ENCODE results near the gene LYST.
"Not testable (repeated sequence)": the region's sequence is repeated elsewhere in the genome, so short reads cannot be mapped to it uniquely, and the experiment has no call there.

Gene LYST

DNA sequence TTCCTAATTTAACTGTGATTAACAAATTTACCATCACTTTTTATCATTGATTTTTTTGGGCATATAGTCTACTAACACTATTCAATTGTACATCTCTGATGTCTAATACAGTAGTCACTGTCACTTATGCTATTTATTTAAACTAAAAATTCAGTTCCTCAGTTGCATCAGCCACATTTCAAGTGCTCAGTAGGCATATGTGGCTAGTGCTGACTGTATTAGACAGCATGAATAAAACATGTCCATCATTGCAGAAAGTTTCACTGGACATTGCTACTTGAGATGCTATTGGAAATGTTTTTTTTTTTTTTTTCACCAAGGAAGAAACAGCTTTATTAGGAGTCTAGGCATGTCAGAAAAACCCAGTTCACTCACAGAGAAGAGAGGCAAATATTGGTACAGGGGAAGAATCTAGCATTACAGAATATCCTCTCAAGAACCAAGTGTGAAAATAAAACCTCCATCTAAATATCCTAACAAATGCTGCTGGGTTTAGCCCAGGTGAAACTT lies 109.1 kb downstream of the LYST start:
- DNase-seq (ENCODE audit: low spot score), result no peak

DNA sequence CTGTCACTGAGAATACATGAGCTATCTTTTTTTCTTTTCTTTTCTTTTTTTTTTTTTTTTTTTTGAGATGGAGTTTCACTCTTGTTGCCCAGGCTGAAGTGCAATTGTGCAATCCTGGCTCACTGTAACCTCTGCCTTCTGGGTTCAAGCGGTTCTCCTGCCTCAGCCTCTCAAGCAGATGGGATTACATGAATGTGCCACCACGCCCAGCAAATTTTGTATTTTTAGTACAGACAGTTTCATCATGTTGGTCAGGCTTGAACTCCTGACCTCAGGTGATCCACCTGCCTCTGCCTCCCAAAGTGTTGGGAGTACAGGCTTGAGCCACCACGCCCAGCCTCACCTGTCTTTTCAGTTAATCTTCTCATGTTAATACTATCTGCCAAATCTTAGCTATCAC lies 112.5 kb downstream of the LYST start:
- DNase-seq (ENCODE audit: low spot score), result not testable (repeated sequence)

DNA sequence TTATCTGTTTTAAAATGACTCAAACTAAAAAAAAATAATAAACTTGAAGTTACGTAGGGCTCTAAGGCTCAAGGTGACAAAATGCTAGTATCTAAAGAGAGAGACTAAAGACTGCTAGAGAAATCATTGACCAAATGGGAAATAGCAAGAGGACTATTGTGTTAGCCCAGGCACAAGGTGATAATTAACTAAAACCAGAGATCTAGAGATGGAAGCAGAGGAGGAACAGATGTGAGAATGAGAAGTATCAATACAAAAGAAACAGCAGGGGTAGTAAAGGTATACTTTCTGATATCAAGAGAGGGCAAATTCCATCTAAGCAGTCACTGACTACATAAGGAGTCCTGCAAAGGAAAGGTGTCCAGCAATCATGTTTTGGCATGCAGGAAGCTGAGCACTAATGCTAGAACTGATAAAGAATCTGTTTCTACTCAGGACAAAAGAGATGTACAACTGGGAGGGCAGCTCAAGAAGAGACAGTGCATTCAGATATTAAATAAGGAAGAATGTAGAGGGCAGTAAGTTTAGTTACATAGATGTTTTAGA lies 116.9 kb downstream of the LYST start:
- no peak for DNase-seq (ENCODE audit: low spot score)

DNA sequence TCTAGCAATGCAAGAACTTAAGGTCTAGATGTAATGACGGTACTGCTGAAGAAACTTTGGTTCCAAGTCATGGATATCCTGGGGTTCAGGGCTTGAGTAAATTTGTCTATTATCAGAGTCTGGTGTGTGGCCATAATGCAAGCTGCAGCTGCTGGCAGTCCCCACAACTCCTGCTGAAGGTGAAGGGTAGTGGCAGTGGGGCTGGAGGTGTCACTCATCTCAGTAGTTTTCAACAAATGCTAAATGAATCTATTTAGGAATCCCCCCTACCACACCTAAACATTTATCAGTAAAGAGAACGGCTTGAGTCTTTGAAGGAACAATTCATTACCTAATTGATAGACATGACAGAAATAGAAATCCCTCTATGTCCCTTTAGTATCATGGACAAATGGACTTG lies 118.0 kb downstream of the LYST start:
- no peak for DNase-seq (ENCODE audit: low spot score)

DNA sequence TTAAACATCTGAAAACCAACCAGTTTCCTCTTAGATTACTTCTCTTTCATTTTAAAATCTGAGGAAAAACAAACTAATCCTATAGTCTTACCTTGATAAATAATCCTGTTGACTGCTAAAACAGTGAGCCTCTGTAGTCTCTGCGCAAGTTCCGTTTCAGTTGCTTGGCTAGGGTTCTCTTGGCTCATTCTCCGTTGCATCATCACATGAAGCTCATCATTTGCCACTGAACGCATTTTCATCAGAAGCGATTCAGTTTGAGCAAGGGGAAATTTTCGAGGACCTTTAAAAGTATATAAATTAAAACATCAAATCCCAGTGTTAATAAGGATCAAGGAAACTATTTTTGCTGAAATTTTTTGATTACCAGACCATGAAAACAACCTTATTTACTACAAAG lies 120.5 kb downstream of the LYST start:
- no peak for DNase-seq (ENCODE audit: low spot score)

DNA sequence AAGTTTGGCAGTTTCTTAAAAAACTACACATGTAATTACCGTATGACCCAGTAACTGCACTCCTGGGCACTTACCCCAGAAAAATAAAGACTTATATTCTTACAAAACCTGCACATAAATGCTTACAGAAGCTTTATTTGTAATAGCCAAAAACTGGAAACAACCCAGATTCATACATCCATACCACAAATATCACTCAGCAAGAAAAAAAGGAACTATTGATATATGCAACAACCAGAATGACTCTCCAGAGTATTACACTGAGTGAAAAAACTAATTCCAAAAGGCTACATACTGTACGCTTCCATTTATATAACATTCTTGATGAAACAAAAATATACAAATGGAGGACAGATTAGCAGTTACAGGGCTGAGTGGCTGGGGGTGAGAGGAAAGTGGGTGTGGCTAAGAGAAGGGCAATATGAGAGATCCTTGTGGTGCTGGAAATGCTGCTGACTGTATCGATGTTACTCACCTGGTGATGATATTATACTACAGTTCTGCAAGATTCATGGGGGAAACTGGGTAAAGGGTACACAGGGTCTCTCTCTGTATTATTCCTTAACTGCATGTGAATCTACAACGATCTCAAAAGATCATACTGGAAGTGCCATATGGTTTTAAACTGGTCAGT lies 121.1 kb downstream of the LYST start:
- no peak for DNase-seq (ENCODE audit: low spot score)

DNA sequence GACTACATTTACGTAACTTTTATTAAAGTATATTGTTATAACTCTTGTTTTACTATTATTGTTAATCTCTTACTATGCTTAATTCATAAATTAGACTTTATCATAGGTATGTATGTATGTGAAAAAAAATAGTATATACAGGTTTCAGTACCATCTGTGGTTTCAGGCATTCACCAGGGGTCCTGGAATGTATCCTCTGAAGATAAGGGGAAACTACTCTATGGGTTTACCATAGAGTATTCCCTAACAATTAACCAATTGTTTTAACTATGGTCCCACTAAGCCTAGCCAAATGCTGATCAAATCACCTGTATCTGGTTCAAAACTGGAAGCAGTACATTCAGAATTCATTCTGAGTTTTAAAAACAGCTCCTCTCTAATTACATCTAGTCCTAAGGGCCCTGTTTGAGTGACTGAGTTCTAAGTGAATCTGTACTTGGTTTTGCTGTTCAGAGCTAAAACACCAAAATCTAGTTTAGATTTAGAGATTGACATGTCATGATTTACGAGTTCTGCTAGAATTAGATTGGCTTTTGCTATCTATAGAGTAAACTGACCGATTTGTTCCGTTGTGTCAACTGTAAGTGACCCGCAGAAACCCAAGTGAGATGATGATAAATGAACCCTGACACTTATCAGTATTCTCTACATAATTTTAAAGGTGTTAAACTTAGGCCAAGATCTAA lies 123.6 kb downstream of the LYST start:
- no peak for DNase-seq (ENCODE audit: low spot score)

DNA sequence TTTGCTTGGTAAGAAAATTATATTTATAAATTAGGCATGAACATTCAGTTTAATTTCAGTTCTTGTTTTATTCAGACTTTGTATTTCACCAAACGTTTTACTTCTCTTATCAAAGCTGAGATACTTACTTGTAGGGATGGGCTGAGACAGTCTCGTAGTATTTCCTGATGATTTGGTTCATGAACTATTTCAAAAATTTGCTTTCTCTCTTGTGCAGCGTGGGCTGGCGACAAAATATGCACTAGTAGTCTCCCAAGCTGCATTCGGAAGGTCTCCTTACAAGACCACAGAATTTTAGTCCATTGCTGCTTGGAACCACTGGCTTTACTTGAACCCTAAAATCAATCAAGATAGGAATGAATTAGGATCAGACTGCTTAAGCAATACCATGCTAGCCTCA lies 125.4 kb downstream of the LYST start:
- no peak for DNase-seq (ENCODE audit: low spot score)

DNA sequence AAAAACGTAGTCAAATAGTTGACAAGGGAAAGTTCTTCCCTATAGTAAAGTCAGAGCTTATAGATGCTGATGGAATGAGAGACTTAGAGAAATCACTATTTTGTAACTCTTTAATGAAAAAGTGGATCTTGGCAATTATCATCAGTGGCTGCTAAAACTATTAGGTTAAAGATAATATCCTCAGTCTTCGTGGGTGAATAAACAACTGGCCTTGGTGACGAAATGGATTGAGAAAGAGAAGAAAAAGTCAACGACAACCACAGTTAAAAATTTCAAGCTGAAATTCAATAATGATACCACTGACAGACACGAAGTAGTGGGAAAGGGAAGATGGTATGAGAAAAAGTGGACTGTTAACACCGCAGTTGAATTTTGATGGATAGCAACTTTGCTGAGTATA lies 127.1 kb downstream of the LYST start:
- DNase-seq (ENCODE audit: low spot score), result no peak

DNA sequence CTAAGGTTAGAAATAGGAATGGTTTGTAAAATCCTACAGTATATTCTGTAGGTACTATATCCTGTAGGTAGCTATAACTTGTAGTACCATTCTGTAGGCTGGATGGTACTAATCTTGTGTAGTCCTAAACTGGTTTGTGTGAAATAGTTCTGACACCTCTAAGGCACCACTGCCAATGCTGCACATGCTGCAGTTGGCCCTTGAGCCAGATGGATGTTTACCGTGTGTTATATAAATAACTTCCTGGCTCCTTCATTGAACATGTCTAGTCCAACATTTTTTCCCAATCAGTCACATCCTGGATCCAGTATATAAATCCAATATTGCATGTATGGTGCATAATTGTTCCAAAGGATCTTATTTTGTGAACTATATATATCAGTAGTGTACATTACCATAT lies 127.6 kb downstream of the LYST start:
- DNase-seq (ENCODE audit: low spot score), result peak; percentile 48

DNA sequence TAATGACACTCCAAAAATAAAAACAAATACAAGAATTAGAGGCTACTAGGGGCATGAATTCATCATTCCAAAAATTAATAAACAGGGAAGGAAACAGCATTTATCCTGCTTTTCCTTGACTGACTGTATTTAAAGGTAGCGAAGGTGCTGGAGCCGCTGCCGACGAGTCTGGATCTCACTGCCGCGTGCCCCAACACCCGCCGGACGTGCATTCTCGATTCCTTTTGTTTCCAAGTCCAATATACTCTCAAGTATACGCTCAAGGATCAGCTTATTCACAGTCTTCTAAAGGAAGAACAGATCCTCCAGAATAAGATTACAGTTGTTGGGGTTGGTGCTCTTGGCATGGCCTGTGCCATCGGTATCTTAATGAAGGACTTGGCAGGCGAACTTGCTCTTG lies 129.0 kb downstream of the LYST start:
- no peak for DNase-seq (ENCODE audit: low spot score)

DNA sequence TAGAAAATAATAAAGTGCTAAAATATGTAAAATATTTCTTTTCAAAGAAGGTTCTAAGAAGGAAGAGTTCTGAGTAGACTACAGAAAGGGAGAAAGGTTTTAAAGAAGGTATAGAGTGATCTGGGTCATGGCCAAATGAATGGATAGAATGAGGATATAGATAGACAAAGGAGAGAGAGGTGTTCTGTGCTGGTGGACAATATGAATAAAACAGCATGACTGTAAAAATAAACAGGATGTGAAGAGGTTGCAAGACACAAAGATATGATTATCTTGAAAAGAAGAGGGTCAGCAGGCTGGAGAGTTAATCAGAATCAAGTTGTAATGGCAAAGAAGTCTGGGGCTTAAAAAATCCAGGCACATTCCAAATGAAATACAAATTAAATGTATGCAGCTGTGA lies 130.4 kb downstream of the LYST start:
- no peak for DNase-seq (ENCODE audit: low spot score)

DNA sequence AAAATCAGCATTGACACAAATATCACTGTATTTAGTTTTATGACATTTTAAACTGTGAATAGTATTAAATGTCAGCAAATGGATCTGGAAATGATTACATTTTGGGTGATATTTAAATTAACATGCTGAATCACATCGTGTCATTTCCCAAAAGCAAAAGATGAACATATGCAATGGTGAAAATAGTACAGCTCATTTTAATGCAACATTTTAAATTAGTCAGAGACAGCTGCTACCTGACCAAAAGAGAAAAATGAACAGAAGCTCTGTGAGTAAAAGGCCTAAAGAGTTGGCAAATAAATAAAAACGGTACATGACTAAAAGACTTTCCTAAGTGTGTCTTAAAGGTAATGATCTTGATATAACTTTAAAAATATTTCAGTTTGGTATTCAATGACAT lies 131.1 kb downstream of the LYST start:
- no peak for DNase-seq (ENCODE audit: low spot score)

DNA sequence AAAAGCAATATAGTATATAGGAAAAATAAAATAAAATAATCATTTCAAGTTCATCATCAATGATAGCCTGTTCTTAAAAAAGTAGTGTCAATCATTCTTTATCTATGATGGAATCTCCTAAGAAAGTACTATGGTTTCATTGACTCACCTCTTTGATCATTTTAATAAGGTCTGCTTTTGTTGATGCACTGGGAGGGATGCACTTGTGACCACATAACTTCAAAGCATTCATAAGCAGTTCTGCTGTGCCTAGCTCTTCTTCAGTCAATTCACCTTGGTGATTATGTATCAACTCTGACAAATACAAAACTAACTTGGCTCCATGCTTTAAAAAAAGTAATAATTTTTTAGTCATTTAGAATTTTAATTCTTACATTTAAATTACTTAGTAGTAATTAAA lies 132.4 kb downstream of the LYST start:
- no peak for DNase-seq (ENCODE audit: low spot score)

DNA sequence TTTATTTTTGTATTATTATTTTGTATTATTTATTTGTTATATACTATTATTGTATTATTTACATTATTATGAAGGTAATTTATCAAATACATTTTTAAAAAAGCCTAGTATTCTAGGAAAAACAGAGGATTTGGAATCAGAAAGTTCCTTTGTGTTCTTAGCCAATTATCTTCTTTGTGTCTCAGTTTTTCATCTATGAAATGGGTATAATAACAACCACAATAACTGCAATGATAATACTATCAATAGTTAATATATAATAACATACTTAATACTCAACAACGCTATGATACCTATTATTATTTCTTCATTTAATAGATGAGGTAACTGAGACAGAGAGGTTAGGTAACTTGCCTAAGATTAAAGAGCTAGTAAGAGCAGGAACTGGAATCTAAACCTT lies 136.7 kb downstream of the LYST start:
- DNase-seq (ENCODE audit: low spot score), result no peak

DNA sequence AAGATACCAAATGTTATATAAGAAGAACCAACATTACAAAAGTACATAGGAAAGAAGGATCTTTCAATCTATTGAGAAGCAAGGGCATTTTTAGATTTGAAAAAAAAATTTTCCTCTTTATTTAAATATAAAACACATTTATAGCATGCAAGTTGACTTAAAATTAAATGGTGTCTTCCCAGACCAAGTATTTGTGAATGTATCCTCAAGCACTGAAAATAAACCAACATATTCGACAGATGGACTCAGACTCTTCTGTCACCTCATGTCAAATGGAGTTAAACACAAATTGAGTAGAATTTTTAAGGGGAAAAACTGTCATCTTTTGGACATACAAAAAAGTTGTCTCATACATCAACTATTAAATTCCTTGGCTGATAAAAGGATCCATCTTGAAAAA lies 140.1 kb downstream of the LYST start:
- DNase-seq (ENCODE audit: low spot score), result no peak

DNA sequence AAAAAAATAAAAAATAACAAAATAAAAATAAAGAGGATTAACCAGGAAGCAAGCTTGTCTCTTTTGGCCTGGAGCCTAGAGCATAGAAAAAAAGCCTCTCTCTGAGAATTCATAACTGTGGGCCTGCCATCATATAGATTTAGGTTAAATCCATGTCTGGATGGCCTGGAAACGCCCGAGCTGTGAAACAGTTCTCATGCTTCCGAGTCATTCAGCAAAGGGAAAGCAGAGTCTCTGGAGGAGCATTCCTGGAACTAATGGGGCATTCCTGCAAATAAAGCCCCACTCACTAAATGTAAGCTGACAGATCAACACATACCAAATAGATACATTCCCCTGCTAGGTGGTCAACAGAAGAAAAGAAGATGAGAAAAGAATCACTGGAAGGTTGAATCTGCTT lies 141.3 kb downstream of the LYST start:
- no peak for DNase-seq (ENCODE audit: low spot score)

DNA sequence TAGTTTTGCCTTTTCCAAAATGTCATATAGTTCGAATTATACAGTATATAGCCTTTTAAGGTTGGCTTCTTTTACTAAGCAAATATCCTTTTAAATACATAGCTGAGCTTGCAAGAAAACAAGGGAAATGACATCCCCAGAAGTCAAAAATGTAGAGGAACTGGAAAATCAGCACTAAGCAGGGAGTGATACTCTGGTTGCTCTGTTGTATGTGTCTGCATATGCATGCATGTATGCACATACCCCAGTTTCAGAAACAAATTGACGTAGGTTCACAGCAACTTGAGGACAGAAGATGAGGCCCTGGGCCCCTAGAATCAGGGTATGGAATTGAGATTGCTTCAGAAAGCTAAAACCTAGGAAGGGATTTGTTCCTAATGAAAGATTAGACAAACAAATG lies 142.0 kb downstream of the LYST start:
- no peak for DNase-seq (ENCODE audit: low spot score)

DNA sequence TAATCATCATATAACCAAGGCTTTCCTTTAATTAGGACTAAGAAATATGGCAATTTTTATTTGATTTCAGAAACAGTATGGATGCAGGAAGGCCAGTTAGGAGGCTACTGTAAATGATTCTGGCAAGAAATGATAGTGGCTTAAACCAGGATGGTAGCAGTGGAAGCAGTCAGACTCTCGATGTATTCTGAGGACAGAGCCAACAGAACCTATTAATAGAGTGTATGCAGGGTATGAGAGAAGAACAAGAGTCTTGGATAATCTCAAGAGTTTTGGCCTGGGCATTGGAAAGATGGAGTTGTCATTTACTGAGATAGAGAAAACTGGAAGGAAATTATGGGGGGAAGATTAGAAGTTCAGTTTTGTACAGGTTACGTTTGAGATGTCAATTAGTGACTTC lies 143.8 kb downstream of the LYST start:
- DNase-seq (ENCODE audit: low spot score), result no peak

DNA sequence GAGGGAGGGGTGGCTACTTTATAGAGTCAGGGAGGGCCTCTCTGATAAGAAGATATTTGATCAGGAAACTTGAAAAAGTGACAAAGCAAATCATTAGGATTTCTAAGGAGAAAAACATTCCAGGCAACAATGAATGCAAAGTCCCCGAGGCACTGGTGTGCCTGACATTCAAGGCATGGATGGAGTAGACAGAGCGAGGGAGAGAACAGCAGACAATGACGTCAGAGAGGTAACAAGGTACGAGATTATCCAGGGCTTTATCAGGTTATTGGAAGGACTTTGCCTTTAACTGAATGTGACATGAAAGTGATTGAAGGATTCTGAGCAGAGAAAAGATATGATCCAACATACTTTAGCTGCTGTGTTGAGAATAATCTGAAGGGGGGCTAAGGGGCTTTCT lies 144.7 kb downstream of the LYST start:
- DNase-seq (ENCODE audit: low spot score), result no peak

DNA sequence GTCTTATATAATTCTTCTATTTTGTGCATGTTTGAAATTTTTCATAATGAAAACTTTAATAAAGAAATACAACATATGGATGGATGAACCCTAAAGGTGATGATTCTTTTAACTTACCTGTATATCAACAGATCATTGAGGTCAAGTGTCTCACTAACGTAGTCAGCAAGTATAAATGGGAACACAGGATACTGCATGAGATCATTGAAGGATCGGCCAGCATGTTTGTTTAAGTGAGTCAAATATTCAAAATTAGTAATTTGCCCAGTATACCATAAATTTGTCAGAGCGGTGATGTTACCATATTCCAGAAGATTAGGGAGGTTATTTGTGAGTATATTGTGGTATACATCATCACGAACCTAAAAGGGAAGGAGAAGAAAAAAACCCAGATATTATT lies 146.2 kb downstream of the LYST start:
- DNase-seq (ENCODE audit: low spot score), result no peak

DNA sequence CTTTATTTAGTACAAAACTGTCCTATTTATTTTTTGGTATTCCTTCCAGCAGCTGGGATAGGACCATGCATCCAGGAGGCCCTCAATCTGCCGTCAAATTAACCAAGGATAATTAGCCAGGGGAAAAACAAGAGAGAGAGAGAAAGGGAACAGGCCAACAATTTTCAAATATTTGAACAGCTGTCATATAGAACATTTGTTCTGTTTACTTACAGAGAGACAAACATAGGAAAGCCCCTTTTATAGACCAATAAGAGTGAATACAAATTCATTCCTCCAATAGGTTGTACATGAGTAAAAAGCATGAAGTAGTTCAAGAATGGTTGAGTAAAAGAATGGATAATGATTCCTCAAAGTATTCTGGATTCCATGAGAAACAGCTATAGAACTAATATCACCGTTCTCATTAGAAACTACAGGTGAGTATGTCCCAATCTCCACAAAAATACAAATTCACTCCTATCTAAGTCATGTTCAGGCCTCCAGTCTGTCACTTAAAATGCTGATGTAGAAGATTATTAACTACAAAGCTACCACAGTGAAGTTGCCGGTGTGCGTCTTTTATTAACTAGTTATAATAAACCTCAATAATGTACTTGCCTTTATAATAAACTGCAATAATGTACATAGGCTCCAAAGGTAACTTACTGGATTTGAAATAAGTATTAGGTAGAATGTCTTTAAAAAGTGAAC lies 152.4 kb downstream of the LYST start:
- DNase-seq (ENCODE audit: low spot score), result no peak

DNA sequence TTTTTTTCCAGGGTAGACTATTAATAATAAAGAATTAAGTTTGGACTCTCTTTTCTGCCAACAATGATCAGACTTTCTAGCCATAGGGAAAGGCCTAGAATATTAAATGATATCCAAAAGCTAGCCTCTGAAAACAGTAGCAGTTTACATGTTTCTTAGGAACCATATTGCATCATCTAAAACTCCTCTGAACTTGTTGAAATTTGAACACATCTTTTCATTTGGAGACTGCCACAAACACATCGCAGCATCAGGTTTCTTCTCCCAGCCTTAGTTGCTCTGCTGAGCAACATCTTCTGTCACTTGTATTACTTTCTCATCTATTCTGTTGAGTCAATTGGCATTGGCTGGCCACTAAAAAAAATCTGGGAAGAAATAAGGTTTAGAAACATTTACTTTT lies 153.9 kb downstream of the LYST start:
- no peak for DNase-seq (ENCODE audit: low spot score)

All from kidney capillary endothelial cell (primary cell).